NCI-H526 (cell line): ENCODE data around the gene USP49.

Source experiments
- DNase-seq, 2 experiments: peaks; one replicate each; lab custom pipeline; 2025; lab: John Stamatoyannopoulos, UW

Gene USP49

GRCh38 chr6:41929924-41930323, 34.7 kb upstream of the USP49 start:
- no peak for DNase-seq

GRCh38 chr6:41927253-41927652, 32.1 kb upstream of the USP49 start:
- no peak for DNase-seq

- DNase-seq, result no peak
Observed at GRCh38 chr6:41922154-41922553, 27.0 kb upstream of the USP49 start.

GRCh38 chr6:41921712-41921998, 26.5 kb upstream of the USP49 start:
- DNase-seq, result peak in 1 of 2 experiments; percentile 41

- peak; percentile 87 to 95 for DNase-seq
Observed at GRCh38 chr6:41920921-41921711, 25.9 kb upstream of the USP49 start, which contains the start of the genes BYSL and MED20. Gene BYSL (plus strand): TSS chr6:41921499. CDS start chr6:41921563, 64 bp downstream. Gene MED20 (minus strand): TSS chr6:41921139. CDS start chr6:41921018, 121 bp downstream.

GRCh38 chr6:41917528-41917927, 22.4 kb upstream of the USP49 start:
- no peak for DNase-seq

GRCh38 chr6:41914869-41915530, 19.8 kb upstream of the USP49 start:
- no peak for DNase-seq

GRCh38 chr6:41914343-41914742, 19.2 kb upstream of the USP49 start:
- DNase-seq, result no peak

GRCh38 chr6:41909727-41910126, 14.6 kb upstream of the USP49 start:
- no peak for DNase-seq

- DNase-seq, result peak in 1 of 2 experiments; percentile 27
Observed at GRCh38 chr6:41901882-41902519, 6.8 kb upstream of the USP49 start.

- DNase-seq, result no peak
Observed at GRCh38 chr6:41900861-41901260, 5.7 kb upstream of the USP49 start.

GRCh38 chr6:41896281-41896680, 1.1 kb upstream of the USP49 start:
- DNase-seq, result no peak

GRCh38 chr6:41894366-41895299, 542 bp downstream of the USP49 start:
- DNase-seq, result peak; percentile 3 to 91

- no peak for DNase-seq
Observed at GRCh38 chr6:41892921-41893564, 2.1 kb downstream of the USP49 start.

- DNase-seq, result no peak
Observed at GRCh38 chr6:41887331-41887751, 7.8 kb downstream of the USP49 start.

GRCh38 chr6:41885930-41886329, 9.2 kb downstream of the USP49 start:
- DNase-seq, result no peak

GRCh38 chr6:41884957-41885356, 10.2 kb downstream of the USP49 start:
- DNase-seq, result no peak

GRCh38 chr6:41881506-41881905, 13.7 kb downstream of the USP49 start:
- no peak for DNase-seq

- no peak for DNase-seq
Observed at GRCh38 chr6:41878961-41879405, 16.2 kb downstream of the USP49 start.

GRCh38 chr6:41878246-41878645, 16.9 kb downstream of the USP49 start:
- DNase-seq, result no peak

GRCh38 chr6:41877051-41877680, 18.0 kb downstream of the USP49 start:
- no peak for DNase-seq
